ENCODE data around the gene RPL27A. TPM values are rescaled to one million over a fixed set of nuclear protein-coding genes. Genes with fewer than 3 reads are reported as not detected.

RPL27A gene
- total RNA-seq, 1 experiment from 2014 or later = 585 TPM

DNA sequence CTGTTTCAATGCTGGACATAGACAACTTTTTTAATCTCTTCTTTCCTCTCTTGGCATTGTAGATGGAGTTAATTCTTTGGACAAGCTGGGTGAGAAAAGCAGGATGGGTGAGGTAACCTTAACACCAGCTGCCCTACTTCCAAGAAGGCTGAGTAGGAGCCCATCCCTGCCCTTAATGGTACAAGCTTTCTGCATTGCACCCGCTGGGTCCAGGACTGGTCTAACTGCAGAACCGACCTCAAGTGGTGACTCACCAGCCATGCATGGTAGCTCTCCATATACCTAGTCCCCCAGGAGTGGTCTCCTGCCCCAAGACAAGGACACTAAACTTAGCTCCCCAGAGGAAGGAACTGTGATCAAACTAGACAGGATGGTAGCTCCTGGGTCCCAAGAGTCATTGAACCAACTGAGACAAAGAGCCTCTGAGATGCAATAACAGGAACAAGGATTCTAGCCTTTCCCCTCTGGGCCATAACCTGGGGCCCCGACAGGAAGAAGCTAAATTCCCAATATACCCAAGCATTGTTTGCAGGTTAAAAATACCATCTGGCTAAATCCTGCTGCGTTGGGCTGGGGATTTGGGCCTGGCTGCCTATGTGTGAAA, 32.1 kb downstream of the RPL27A start:
- H3K4me3 Mint-ChIP-seq (ENCODE audit: low read depth, unreplicated experiment) = no peak overlapping the region
- no peaks in the 10 kb centered on the region for H3K27me3 Mint-ChIP-seq (ENCODE audit: unreplicated experiment)
- peaks cover 26% of the 10 kb centered on the region for H3K4me1 Mint-ChIP-seq (ENCODE audit: low read depth, unreplicated experiment)
- TF ChIP-seq, protein P1, sequence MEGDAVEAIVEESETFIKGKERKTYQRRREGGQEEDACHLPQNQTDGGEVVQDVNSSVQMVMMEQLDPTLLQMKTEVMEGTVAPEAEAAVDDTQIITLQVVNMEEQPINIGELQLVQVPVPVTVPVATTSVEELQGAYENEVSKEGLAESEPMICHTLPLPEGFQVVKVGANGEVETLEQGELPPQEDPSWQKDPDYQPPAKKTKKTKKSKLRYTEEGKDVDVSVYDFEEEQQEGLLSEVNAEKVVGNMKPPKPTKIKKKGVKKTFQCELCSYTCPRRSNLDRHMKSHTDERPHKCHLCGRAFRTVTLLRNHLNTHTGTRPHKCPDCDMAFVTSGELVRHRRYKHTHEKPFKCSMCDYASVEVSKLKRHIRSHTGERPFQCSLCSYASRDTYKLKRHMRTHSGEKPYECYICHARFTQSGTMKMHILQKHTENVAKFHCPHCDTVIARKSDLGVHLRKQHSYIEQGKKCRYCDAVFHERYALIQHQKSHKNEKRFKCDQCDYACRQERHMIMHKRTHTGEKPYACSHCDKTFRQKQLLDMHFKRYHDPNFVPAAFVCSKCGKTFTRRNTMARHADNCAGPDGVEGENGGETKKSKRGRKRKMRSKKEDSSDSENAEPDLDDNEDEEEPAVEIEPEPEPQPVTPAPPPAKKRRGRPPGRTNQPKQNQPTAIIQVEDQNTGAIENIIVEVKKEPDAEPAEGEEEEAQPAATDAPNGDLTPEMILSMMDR (IDR thresholded peaks at IDR 0.05; ENCODE audit: unreplicated experiment) = no peak
- H3K9me3 Mint-ChIP-seq (ENCODE audit: low read depth, unreplicated experiment) = no peaks in the 10 kb centered on the region
- CTCF ChIA-PET = no interaction called here
- peaks cover 20% of the 10 kb centered on the region for H3K36me3 Mint-ChIP-seq (ENCODE audit: insufficient read depth, unreplicated experiment)
- no peak overlapping the region for H3K27ac Mint-ChIP-seq (ENCODE audit: unreplicated experiment)
- no peak for DNase-seq
- intact Hi-C loops (cut with micrococcal nuclease; ENCODE audit: unreplicated experiment) = loop anchor here (5.0 kb wide), 1 partner anchor 53 kb away; no protein-coding TSS in a partner anchor
- BruUV-seq (replicated peaks) = no TSS peak

DNA sequence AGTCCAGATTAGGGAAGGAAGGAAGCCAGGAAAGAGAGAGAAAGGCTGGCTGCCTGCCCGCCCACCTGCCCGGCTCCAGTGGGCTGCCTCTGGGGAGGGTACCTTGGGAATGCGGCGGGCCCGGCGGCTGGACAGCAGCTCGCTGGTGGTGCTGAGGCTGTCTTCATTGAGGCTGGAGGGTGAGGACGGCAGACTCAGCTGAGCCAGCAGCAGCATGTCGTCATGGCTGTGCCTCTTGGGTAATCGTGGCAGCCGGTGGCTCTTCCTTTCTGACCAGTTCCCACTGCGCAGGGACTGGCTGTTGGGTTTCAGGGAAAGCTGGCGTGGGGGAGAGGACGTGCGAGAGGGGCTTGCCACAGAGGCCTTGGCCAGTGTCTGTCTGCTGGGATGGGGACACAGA, 32.9 kb downstream of the RPL27A start:
- intact Hi-C loops (cut with micrococcal nuclease; ENCODE audit: unreplicated experiment) = loop anchor here (5.0 kb wide), 1 partner anchor 52 kb away; no protein-coding TSS in a partner anchor
- CTCF ChIA-PET = no interaction called here
- BruUV-seq (replicated peaks) = no TSS peak

DNA sequence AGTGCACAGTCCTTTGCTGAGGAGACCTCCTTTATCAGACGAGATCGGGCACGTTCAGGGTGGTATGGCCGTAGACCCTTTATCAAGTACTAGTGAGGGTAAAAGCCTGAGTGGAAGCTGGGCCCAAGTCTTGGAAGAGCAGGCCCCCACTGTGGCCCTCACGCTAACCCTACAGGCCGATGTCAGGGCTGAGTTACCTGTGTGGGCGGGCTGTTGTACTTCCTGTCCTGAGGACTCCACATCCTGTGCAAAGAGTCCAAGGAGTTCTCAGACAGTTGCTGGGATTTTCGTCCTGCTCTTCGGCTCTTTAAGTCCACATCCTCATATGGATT, 34.9 kb downstream of the RPL27A start:
- H3K4me1 Mint-ChIP-seq (ENCODE audit: low read depth, unreplicated experiment) = peaks cover 53% of the 10 kb centered on the region
- no peak overlapping the region for H3K4me3 Mint-ChIP-seq (ENCODE audit: low read depth, unreplicated experiment)
- intact Hi-C loops (cut with micrococcal nuclease; ENCODE audit: unreplicated experiment) = loop anchor here (5.0 kb wide), 1 partner anchor 50 kb away; no protein-coding TSS in a partner anchor
- CTCF ChIA-PET = interaction anchor here (0.8 to 0.9 kb wide), 2 partner anchors 15 to 92 kb away, joined by 3 to 4 read pairs; a partner anchor contains a TSS
- no peak for DNase-seq
- no peaks in the 10 kb centered on the region for H3K9me3 Mint-ChIP-seq (ENCODE audit: low read depth, unreplicated experiment)
- peaks cover 39% of the 10 kb centered on the region for H3K36me3 Mint-ChIP-seq (ENCODE audit: insufficient read depth, unreplicated experiment)
- no TSS peak for BruUV-seq (replicated peaks)
- H3K27me3 Mint-ChIP-seq (ENCODE audit: unreplicated experiment) = no peaks in the 10 kb centered on the region
- peak overlapping the region; percentile 88 for H3K27ac Mint-ChIP-seq (ENCODE audit: unreplicated experiment)
- TF ChIP-seq, protein P1 (IDR thresholded peaks at IDR 0.05; ENCODE audit: unreplicated experiment) = no peak

More for the DNA sequence above, 32.9 kb downstream of the RPL27A start:
- H3K4me1 Mint-ChIP-seq (ENCODE audit: low read depth, unreplicated experiment) = peaks cover 33% of the 10 kb centered on the region
- no peak overlapping the region for H3K4me3 Mint-ChIP-seq (ENCODE audit: low read depth, unreplicated experiment)
- no peak overlapping the region for H3K27ac Mint-ChIP-seq (ENCODE audit: unreplicated experiment)
- TF ChIP-seq, protein P1 (IDR thresholded peaks at IDR 0.05; ENCODE audit: unreplicated experiment) = no peak
- H3K36me3 Mint-ChIP-seq (ENCODE audit: insufficient read depth, unreplicated experiment) = peaks cover 23% of the 10 kb centered on the region
- no peaks in the 10 kb centered on the region for H3K9me3 Mint-ChIP-seq (ENCODE audit: low read depth, unreplicated experiment)
- no peak for DNase-seq
- no peaks in the 10 kb centered on the region for H3K27me3 Mint-ChIP-seq (ENCODE audit: unreplicated experiment)

DNA sequence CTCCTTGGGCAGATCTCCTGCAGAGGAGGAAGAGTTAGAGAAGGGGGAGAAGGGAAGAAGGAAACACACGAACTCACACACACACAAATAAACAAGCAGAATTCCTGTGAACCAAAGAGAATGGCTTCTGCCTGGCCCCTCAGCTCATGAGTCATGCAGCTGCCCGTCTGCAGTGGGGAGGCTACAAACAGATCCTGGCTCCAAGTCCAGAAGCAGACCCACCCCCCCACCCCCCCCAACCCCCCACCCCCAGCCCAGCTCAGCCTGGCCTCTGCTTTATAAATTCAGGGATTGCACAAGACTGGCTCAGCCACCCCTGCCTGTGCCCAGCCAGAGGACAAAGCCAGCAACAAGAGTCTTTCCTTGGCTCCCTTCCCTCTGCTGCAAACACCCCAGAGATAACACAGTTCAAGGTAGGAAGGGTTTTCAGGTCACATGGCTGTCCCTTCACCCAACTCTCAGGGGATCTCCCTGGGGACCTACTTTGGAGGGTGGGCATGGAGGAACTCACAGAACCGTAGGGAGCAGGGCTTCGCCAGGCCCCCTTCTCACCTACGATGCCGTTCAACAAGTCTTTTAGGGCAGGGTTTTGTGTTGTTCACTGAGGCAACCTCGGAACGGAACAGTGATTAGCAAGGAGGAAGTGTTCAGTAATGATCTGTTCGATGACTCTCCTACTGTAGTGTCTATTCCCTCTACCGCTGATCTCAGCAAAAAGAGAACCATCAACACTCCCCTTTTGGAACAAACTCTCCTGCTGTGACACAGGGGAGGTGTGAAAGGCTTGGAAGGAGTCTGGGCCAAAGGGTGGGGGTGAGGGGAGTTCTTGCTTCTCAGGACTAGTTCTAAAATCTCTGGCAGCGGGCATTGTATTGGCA, 35.5 kb downstream of the RPL27A start:
- BruUV-seq (replicated peaks) = no TSS peak
- Mint-ChIP-seq H3K27me3 (ENCODE audit: unreplicated experiment) (no peaks in the 10 kb centered on the region), H3K36me3 (ENCODE audit: insufficient read depth, unreplicated experiment) (peaks cover 39% of the 10 kb centered on the region), H3K9me3 (ENCODE audit: low read depth, unreplicated experiment) (no peaks in the 10 kb centered on the region), H3K4me1 (ENCODE audit: low read depth, unreplicated experiment) (peaks cover 59% of the 10 kb centered on the region), H3K4me3 (ENCODE audit: low read depth, unreplicated experiment) (peak overlapping the region; percentile 36), H3K27ac (ENCODE audit: unreplicated experiment) (peak overlapping the region; percentile 88)
- peak; percentile 43 for DNase-seq
- intact Hi-C loops (cut with micrococcal nuclease; ENCODE audit: unreplicated experiment) = loop anchor here (5.0 kb wide), 1 partner anchor 49 kb away; no protein-coding TSS in a partner anchor
- TF ChIP-seq, protein P1 (IDR thresholded peaks at IDR 0.05; ENCODE audit: unreplicated experiment) = no peak
- CTCF ChIA-PET = interaction anchor here (0.8 to 0.9 kb wide), 2 partner anchors 16 to 92 kb away, joined by 3 to 4 read pairs; a partner anchor contains a TSS
